Pancreas (tissue), 10 donors: Measurements from ENCODE around the gene BLCAP. TPM values are rescaled to one million over a fixed set of nuclear protein-coding genes. Genes with fewer than 3 reads are reported as not detected.
"Not testable (repeated sequence)": the region's sequence is repeated elsewhere in the genome, so short reads cannot be mapped to it uniquely, and the experiment has no call there.

Source experiments
- ATAC-seq, 4 donors: fragments of 200-7000 bp; cut with Tn5 transposase; one replicate each; pipeline versions ENCODE4 v1.8.0 to v1.9.1; 2020; ENCODE audit warnings: mild to moderate bottlenecking in 4 of 4, moderate library complexity in 4 of 4
- DNase-seq, 6 donors: peaks; one replicate each; pipeline ENCODE4 v3.0.0-alpha.2; 2020
- FAIRE-seq: peaks from 2 replicates; lab custom pipeline; 2012; peaks lifted over from hg19 to GRCh38; lab: Jason Lieb, UNC
- H3K27ac ChIP-seq, 4 donors: fragments of 200-600 bp; sonication (generic); 1 replicate in 3 of 4; 2 replicates in 1 of 4; pipeline versions ENCODE4 v1.5.0 to v1.8.0; 2020
- H3K27me3 ChIP-seq, 4 donors: fragments of 200-600 bp; one replicate each; pipeline ENCODE4 v1.8.0; 2021
- H3K36me3 ChIP-seq, 3 donors: fragments of 200-600 bp; sonication (generic) in 1 of 3; one replicate each; pipeline versions ENCODE4 v1.5.0 to v1.8.0; 2020 to 2021
- H3K4me1 ChIP-seq, 3 donors: fragments of 200-600 bp; one replicate each; pipeline ENCODE4 v1.8.0; 2021
- H3K4me3 ChIP-seq, 4 donors: fragments of 200-600 bp; sonication (generic) in 2 of 4; one replicate each; pipeline versions ENCODE4 v1.5.0 to v1.8.0; 2020 to 2021
- H3K9me3 ChIP-seq, 4 donors: fragments of 200-600 bp; one replicate each; pipeline ENCODE4 v1.8.0; 2021
- CTCF ChIP-seq, 4 donors: fragments of 200-600 bp; sonication (generic) in 3 of 4; IDR thresholded peaks; one replicate each; pipeline versions ENCODE4 v1.5.0 to v1.8.0; 2021; ENCODE audit warnings: antibody characterized with exemption in 4 of 4
- WGBS, 2 donors: extraction: QIAGEN DNeasy Blood & Tissue Kit; methylation state at CpG; one replicate each; pipeline ENCODE4 v1.1.7; 2013; 5-methylcytosine and 5-hydroxymethylcytosine counted together
- intact Hi-C, 3 donors: fragments of 100-400 bp; cut with DNase I; formaldehyde crosslinking; loops; one replicate each; pipeline versions ENCODE4 v1.11.1 to v1.14.2; 2022
- polyA plus RNA-seq, 2 donors: library from polyadenylated mRNA; stranded (reverse); fragments of 200-250 nt; gene quantifications; one replicate each; pipeline ENCODE4 v1.2.3, GENCODE V29; 2013
- total RNA-seq, 6 donors: library from RNA; stranded (reverse); fragmentation: NEBNext Ultra II Directional in 4 of 6; extraction: Animal tissue kit (Norgen Biotek cat#: 25700) in 4 of 6; gene quantifications; one replicate each; pipeline versions ENCODE4 v1.2.1 to v1.2.4, GENCODE V29; 2021 to 2023
- donor health status: healthy with polysubstance abuse.
- donor health status: DM: no; HTN: no; CAD: no; lungs with moderate emphysema.
- donor health status: DM: no; HTN: no; CAD: no.
- donor health status: control.
- donor health status: control.
- donor health status: Bipolar disorder and iron deficiency.
- donor health status: DM: yes; HTN: yes; CAD: no.
- donor health status: DM: no; HTN: no; CAD: no.
- donor health status: DM: no; HTN: no; CAD: no.
- donor health status: DM: yes; HTN: yes; CAD: no.

The BLCAP gene
- total and polyA plus RNA-seq, 8 donors = 14.6 to 35.3 (median 19.0) TPM

GRCh38 chr20:37541326-37541725 lies 13.7 kb upstream of the BLCAP start:
- DNase-seq (no peak), FAIRE-seq (no peak), ATAC-seq (no peak)
- Histone ChIP-seq H3K36me3 (no peaks in the 10 kb centered on the region), H3K27ac (no peak overlapping the region), H3K9me3 (no peaks in the 10 kb centered on the region), H3K4me1 (no peaks in the 10 kb centered on the region), H3K27me3 (no peaks in the 10 kb centered on the region), H3K4me3 (no peak overlapping the region)
- no peak for TF ChIP-seq CTCF (IDR thresholded peaks at IDR 0.05)
- 74 to 83% methylated on average over 5 of the region's 5 CpGs for WGBS, 2 donors
- intact Hi-C loops = no loop called here

- H3K36me3 ChIP-seq, H3K9me3 ChIP-seq, FAIRE-seq, H3K27ac ChIP-seq, DNase-seq, H3K4me3 ChIP-seq, intact Hi-C loops, ATAC-seq, H3K27me3 ChIP-seq, H3K4me1 ChIP-seq: not testable (repeated sequence)
- 86 to 91% methylated on average over 1 of the region's 1 CpG for WGBS, 2 donors
These were observed 13.2 kb upstream of the BLCAP start for GRCh38 chr20:37540838-37541237.

- no peak for DNase-seq
- no peak for ATAC-seq
- Histone ChIP-seq H3K4me1 (no peaks in the 10 kb centered on the region), H3K27me3 (no peaks in the 10 kb centered on the region), H3K4me3 (no peak overlapping the region), H3K27ac (no peak overlapping the region), H3K36me3 (no peaks in the 10 kb centered on the region), H3K9me3 (no peaks in the 10 kb centered on the region)
- 33 to 47% methylated on average over 5 of the region's 5 CpGs for WGBS, 2 donors
- FAIRE-seq = no peak
- intact Hi-C loops = no loop called here
- TF ChIP-seq CTCF (IDR thresholded peaks at IDR 0.05) = no peak
These were observed 12.3 kb upstream of the BLCAP start for GRCh38 chr20:37540001-37540400.

- Histone ChIP-seq H3K27ac (no peak overlapping the region), H3K27me3 (no peaks in the 10 kb centered on the region), H3K9me3 (no peaks in the 10 kb centered on the region), H3K4me3 (no peak overlapping the region), H3K36me3 (no peaks in the 10 kb centered on the region), H3K4me1 (no peaks in the 10 kb centered on the region)
- ATAC-seq (no peak), FAIRE-seq (no peak), DNase-seq (no peak)
- intact Hi-C loops = loop anchor here in 2 of 3 donors (5.0 to 10.0 kb wide), 2 partner anchors 275 to 342 kb away; partner anchors contain the start of gene GHRH (in 1 of the 2)
- 70 to 77% methylated on average over 4 of the region's 4 CpGs for WGBS, 2 donors
- TF ChIP-seq CTCF (IDR thresholded peaks at IDR 0.05) = no peak
These were observed 11.7 kb upstream of the BLCAP start for GRCh38 chr20:37539424-37539823.

GRCh38 chr20:37538003-37538402 lies 10.3 kb upstream of the BLCAP start:
- Histone ChIP-seq H3K36me3 (no peaks in the 10 kb centered on the region), H3K4me1 (no peaks in the 10 kb centered on the region), H3K4me3 (no peak overlapping the region), H3K9me3 (no peaks in the 10 kb centered on the region), H3K27me3 (no peaks in the 10 kb centered on the region), H3K27ac (no peak overlapping the region)
- no peak for TF ChIP-seq CTCF (IDR thresholded peaks at IDR 0.05)
- intact Hi-C loops = loop anchor here in 2 of 3 donors (5.0 to 10.0 kb wide), 2 partner anchors 273 to 341 kb away; partner anchors contain the start of gene GHRH (in 1 of the 2)
- no peak for DNase-seq
- WGBS, 2 donors = 81 to 84% methylated on average over 5 of the region's 5 CpGs
- peak in 2 of 4 donors; percentile 27 to 34 for ATAC-seq
- FAIRE-seq = no peak
